Aorta (tissue), 5 donors: ENCODE measurements around the gene PRKCZ. TPM values are rescaled to one million over a fixed set of nuclear protein-coding genes. Genes with fewer than 3 reads are reported as not detected.
A peak's percentile ranks its signal among the peaks of the same experiment; 100 is the strongest.

Source experiments
- ATAC-seq: fragments of 200-7000 bp; cut with Tn5 transposase; one replicate; pipeline ENCODE4 v1.9.1; 2022; ENCODE audit warnings: moderate library complexity; ENCODE audit not compliant: low FRiP score
- DNase-seq, 2 donors: peaks; one replicate each; pipeline ENCODE4 v3.0.0-alpha.2; 2020
- H3K27ac ChIP-seq, 2 donors: one replicate each; pipeline ENCODE4 v1.5.1; 2013; ENCODE audit warnings: low read length in 2 of 2, mild to moderate bottlenecking in 2 of 2, moderate library complexity in 2 of 2, control low read depth in 1 of 2, inconsistent platforms in 1 of 2, low read depth in 1 of 2
- H3K27me3 ChIP-seq, 2 donors: one replicate each; pipeline ENCODE4 v1.6.1; 2013; ENCODE audit warnings: control low read depth in 1 of 2, low read length in 1 of 2, mild to moderate bottlenecking in 1 of 2, moderate library complexity in 1 of 2; ENCODE audit not compliant: insufficient read depth in 2 of 2, control insufficient read depth in 1 of 2
- H3K36me3 ChIP-seq, 2 donors: one replicate each; pipeline ENCODE4 v1.6.1; 2013; ENCODE audit warnings: control low read depth in 1 of 2, low read length in 1 of 2, mild to moderate bottlenecking in 1 of 2; ENCODE audit not compliant: insufficient read depth in 2 of 2, control insufficient read depth in 1 of 2
- H3K4me1 ChIP-seq, 2 donors: one replicate each; pipeline ENCODE4 v1.6.1; 2013; ENCODE audit warnings: low read length in 2 of 2, control low read depth in 1 of 2, mild to moderate bottlenecking in 1 of 2, moderate library complexity in 1 of 2; ENCODE audit not compliant: insufficient read depth in 2 of 2, control insufficient read depth in 1 of 2
- H3K4me3 ChIP-seq, 2 donors: one replicate each; pipeline ENCODE4 v1.5.1; 2013; ENCODE audit warnings: low read length in 2 of 2, control low read depth in 1 of 2, mild to moderate bottlenecking in 1 of 2
- H3K9me3 ChIP-seq: one replicate; pipeline ENCODE4 v1.6.1; 2013; ENCODE audit warnings: mild to moderate bottlenecking, low read length; ENCODE audit not compliant: control insufficient read depth
- WGBS, 2 donors: extraction: QIAGEN DNeasy Blood & Tissue Kit; methylation state at CpG; one replicate each; pipeline ENCODE4 v1.1.7; 2013; 5-methylcytosine and 5-hydroxymethylcytosine counted together
- intact Hi-C, 2 donors: fragments of 100-400 bp; cut with DNase I; formaldehyde crosslinking; loops; one replicate each; pipeline versions ENCODE4 v1.14.2 to v1.15.0; 2022
- polyA plus RNA-seq, 2 donors: library from polyadenylated mRNA; stranded (reverse); fragments of 200-250 nt; gene quantifications; one replicate each; pipeline ENCODE4 v1.2.3, GENCODE V29; 2013
- total RNA-seq, 2 donors: library from RNA; stranded (reverse); fragmentation: NEBNext Ultra II Directional; extraction: Animal tissue kit (Norgen Biotek cat#: 25700); gene quantifications; one replicate each; pipeline ENCODE4 v1.2.1, GENCODE V29; 2021
- donor health status: healthy with polysubstance abuse.
- donor health status: Bipolar disorder and iron deficiency.
- donor health status: DM: no; HTN: no; CAD: no.
- donor health status: DM: no; HTN: no; CAD: no.
- donor health status: DM: yes; HTN: yes; CAD: no.

The PRKCZ gene
- total and polyA plus RNA-seq, 4 donors, result 1.5 to 23.2 (median 4.2) TPM

DNA sequence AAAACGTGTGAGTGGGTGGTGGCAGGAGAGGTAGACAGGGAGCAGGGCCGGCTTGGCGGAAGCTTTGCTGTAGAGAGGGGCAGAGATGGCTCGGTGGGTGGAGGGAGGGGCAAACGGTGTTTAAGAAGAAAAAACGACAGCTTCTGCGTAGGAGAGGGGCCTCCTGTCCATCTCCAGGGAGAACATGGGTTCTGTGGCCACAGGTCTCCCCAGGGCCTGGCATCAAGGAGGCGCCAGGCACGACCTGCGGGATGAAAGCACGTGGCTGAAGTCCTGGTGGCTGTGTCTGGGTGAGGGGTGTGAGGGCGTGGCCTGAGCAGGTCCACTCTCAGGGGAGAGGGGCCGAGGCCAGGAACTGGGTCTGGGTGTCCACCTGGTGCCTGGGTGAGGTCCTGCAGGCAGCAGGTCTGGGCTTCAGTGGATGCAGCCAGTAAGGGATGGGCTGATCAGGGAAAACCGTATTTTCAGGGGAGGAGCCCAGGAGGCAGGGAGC lies 940 bp upstream of the PRKCZ start:
- no peak for DNase-seq
- H3K4me3 ChIP-seq, result no peak overlapping the region
- 28 to 30% methylated on average over 14 of the region's 14 CpGs for WGBS, 2 donors
- H3K4me1 ChIP-seq, result no peaks in the 10 kb centered on the region
- no peak overlapping the region for H3K27ac ChIP-seq
- no peaks in the 10 kb centered on the region for H3K27me3 ChIP-seq
- no peak for ATAC-seq
- H3K9me3 ChIP-seq, result no peaks in the 10 kb centered on the region
- H3K36me3 ChIP-seq, result no peaks in the 10 kb centered on the region
- intact Hi-C loops, result no loop called here

DNA sequence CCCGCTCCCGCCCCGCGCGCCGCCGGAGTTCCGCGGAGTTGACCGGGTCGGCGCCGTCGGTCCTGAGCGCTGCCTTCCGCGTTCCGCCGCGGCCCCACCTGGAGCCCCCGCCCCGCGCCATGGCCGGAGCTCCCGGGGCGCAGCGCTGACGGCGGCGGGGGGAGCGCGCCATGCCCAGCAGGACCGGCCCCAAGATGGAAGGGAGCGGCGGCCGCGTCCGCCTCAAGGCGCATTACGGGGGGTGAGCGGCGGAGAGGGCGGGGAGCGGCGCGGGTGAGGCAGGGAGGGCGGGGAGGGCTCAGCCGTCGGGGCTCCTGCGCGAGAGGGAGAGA lies 216 bp downstream of the PRKCZ start:
- no peaks in the 10 kb centered on the region for H3K9me3 ChIP-seq
- no peaks in the 10 kb centered on the region for H3K27me3 ChIP-seq
- H3K27ac ChIP-seq, result no peak overlapping the region
- DNase-seq (no peak), ATAC-seq (no peak)
- no peaks in the 10 kb centered on the region for H3K4me1 ChIP-seq
- peak overlapping the region in 1 of 2 donors; percentile 18 for H3K4me3 ChIP-seq
- intact Hi-C loops, result no loop called here
- 0 to 2% methylated on average over 19 to 51 of the region's 51 CpGs for WGBS, 2 donors
- no peaks in the 10 kb centered on the region for H3K36me3 ChIP-seq

DNA sequence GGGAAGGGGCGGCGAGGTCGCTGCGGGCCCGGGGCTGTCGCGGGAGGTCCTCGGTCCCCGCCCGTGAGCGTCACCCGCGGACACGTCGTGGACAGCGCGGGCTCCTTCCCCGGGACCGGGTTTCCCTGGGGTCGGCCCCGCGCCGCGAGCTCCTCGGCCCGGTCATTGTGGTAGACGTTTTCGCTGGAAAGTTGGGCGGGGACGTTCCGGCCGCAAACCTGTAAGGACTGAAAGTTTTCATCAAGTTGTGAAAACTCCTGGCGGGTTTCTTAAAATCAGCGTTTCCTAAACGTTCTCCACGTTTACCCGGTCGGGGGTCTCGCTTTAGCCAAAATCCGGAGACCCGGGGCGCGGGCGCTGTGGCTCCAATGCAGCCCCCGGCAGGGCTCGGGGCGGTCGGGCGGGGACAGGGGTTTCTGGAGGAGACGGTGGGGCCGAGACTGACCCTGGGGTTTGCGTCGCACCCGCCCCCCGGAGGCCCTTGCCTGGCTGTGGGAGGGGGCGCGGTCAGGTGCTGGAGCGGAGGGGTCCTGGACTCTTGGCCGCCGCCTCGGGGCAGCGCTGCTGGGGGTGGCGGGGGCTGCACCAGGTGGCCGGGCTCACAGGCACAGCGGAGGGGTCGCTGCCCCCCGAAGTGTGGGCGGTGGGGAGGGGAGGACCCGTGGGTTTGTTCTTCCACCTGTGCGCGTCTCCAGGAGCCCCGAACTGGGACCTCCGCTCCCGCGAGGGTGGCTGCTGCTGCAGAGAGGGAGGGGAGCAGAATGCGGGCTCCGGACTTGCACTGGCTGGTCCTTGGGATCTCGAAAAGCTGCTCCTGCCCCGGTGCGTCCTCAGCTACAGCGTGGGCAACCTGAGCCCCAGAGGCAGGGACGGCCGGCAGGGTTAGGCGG lies 827 bp downstream of the PRKCZ start:
- DNase-seq (no peak), ATAC-seq (no peak)
- no peaks in the 10 kb centered on the region for H3K27me3 ChIP-seq
- no peaks in the 10 kb centered on the region for H3K9me3 ChIP-seq
- intact Hi-C loops, result no loop called here
- H3K36me3 ChIP-seq, result no peaks in the 10 kb centered on the region
- H3K27ac ChIP-seq, result no peak overlapping the region
- H3K4me1 ChIP-seq, result no peaks in the 10 kb centered on the region
- 8% methylated on average over 56 to 84 of the region's 84 CpGs for WGBS, 2 donors
- no peak overlapping the region for H3K4me3 ChIP-seq

DNA sequence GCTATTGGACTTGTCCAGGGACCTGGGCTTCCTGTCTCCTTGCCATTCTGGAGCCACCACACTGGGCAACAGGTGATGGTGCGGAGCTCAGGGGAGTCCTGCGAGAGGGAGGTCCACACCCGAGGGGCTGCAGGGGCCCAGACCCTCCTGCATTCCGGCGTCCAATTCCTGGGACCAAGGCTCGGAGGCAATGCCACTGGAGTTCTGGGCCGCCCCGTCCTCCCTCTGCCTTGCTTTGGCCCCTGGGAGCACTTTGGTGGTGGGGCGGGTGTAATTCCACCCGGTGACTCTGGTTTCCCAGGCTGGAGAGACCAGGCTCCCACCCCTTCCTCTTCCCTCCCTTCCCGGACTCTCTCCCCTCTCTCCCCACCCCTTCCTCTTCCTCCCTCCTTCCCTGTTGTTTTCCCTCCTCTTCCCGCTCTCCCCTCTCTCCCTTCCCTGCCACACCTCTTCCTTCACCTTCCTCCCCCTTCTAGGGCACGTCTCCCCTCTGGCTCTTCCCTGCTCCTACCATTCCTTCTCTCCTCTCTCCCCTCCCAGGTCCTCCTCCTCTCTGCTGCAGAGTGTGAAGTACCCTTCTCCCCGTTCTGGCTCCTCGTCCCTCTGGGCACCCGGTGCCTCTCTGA lies 2.0 kb downstream of the PRKCZ start:
- ATAC-seq (no peak), DNase-seq (no peak)
- Histone ChIP-seq H3K4me3 (no peak overlapping the region), H3K27ac (no peak overlapping the region), H3K27me3 (no peaks in the 10 kb centered on the region), H3K9me3 (no peaks in the 10 kb centered on the region), H3K36me3 (no peaks in the 10 kb centered on the region), H3K4me1 (no peaks in the 10 kb centered on the region)
- WGBS, 2 donors, result 61 to 64% methylated on average over 16 of the region's 16 CpGs
- intact Hi-C loops, result no loop called here

DNA sequence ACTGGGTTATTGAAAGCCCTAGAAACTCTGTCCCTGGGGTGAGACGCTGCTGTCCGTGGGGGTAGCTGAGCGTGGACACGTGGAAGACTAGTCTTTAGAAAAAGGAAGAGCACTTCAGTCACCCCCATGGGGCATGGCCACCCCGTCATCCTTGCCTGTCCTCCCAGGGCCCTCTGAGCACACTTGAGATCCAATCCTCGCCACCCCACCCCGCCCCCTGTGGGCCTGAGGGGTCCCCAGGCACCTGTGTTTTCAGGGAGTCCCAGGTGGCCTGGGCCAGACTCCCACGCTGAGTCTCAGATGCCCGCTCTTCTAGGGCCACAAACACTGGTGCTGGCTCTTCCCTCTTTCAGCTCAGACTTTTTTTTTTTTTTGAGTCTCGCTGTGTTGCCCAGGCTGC lies 2.5 kb downstream of the PRKCZ start:
- DNase-seq (no peak), ATAC-seq (no peak)
- Histone ChIP-seq H3K27ac (no peak overlapping the region), H3K9me3 (no peaks in the 10 kb centered on the region), H3K27me3 (no peaks in the 10 kb centered on the region), H3K4me1 (no peaks in the 10 kb centered on the region), H3K36me3 (no peaks in the 10 kb centered on the region), H3K4me3 (no peak overlapping the region)
- intact Hi-C loops, result no loop called here
- WGBS, 2 donors, result 85 to 90% methylated on average over 10 of the region's 10 CpGs

DNA sequence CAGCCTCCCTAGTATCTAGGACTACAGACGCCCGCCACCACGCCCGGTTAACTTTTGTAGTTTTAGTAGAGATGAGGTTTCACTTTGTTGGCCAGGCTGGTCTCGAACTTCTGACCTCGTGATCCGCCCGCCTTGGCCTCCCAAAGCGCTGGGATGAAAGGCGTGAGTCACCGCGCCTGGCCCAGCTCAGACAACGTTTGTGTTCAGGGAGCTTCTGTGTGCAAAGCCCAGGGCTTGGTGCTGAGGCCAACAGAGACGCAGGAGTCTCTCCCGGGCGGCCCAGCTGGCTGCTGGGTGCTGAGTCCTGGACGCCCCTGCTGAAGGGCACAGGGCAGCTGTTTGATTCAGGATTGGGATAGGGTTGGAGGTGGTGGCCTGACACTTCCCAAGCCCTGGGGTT lies 3.0 kb downstream of the PRKCZ start:
- no peaks in the 10 kb centered on the region for H3K27me3 ChIP-seq
- H3K36me3 ChIP-seq, result no peaks in the 10 kb centered on the region
- WGBS, 2 donors, result 89% methylated on average over 17 of the region's 17 CpGs
- DNase-seq (no peak), ATAC-seq (no peak)
- H3K4me3 ChIP-seq, result no peak overlapping the region
- intact Hi-C loops, result no loop called here
- H3K27ac ChIP-seq, result no peak overlapping the region
- no peaks in the 10 kb centered on the region for H3K4me1 ChIP-seq
- no peaks in the 10 kb centered on the region for H3K9me3 ChIP-seq

DNA sequence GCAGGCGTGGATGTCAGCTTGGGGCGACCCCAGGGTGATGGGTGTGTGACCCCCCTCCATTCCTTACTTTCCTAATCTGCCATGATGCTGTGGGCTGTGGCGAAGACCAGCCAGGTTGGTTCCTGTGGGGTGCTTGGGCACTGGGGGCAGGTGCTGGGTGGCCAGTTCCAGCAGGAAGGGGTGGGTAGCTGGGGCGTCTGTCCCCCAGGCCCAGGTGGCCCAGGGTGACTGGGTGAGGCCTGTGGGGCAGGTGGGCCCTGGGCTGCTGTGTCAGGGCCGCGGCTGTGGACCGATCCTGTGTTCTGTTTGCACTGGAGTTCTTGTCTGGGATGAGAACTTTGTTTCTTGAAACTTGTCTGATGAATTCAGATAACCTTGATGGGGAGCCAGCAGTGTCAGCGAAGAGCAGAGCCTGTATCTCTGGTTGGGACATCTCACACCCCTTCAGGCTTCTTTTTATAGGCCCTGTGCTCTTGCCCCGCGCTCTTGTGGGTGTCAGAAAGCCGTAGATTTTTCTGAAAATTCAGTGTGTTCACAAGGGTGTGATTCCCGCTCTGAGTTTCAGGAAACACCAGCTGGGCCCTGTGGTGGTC lies 3.7 kb downstream of the PRKCZ start:
- Histone ChIP-seq H3K4me1 (no peaks in the 10 kb centered on the region), H3K4me3 (no peak overlapping the region), H3K27ac (no peak overlapping the region), H3K36me3 (no peaks in the 10 kb centered on the region), H3K9me3 (no peaks in the 10 kb centered on the region), H3K27me3 (no peaks in the 10 kb centered on the region)
- ATAC-seq (no peak), DNase-seq (no peak)
- 90% methylated on average over 12 of the region's 12 CpGs for WGBS, 2 donors
- intact Hi-C loops, result no loop called here

DNA sequence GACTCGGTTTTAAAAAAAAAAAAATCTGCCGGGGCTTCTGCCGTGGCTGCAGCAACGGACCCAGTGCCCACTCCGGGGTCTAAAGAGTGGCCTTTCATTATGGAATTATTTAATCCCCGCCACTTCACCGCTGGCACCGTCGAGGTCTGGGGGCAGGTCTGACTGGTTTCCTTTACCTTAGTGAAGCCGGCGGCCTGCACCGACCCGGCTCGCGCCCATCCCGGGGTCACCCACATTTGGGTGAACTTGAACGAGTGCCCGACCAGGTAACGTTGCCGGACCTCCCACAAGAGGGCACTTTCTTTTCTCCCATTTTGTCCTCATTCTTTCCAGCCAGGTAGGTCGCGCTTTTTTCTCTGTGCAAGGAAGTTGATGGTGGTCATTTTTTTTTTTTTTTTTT lies 4.3 kb downstream of the PRKCZ start:
- Histone ChIP-seq H3K9me3 (no peaks in the 10 kb centered on the region), H3K27me3 (no peaks in the 10 kb centered on the region), H3K36me3 (no peaks in the 10 kb centered on the region), H3K4me1 (no peaks in the 10 kb centered on the region), H3K4me3 (no peak overlapping the region), H3K27ac (no peak overlapping the region)
- ATAC-seq, result no peak
- 78 to 83% methylated on average over 22 of the region's 22 CpGs for WGBS, 2 donors
- DNase-seq, result no peak
- intact Hi-C loops, result no loop called here
